Transverse colon (tissue), 4 donors: ENCODE results near the gene HSD11B2. TPM values are rescaled to one million over a fixed set of nuclear protein-coding genes. Genes with fewer than 3 reads are reported as not detected.

Source experiments
- DNase-seq: peaks from one replicate; pipeline ENCODE4 v3.0.0-alpha.2; 2019
- H3K27ac ChIP-seq, 4 donors: fragments of 200-600 bp; sonication (generic); 2 replicates each; pipeline ENCODE4 v1.5.1; 2016 to 2018; ENCODE audit warnings: inconsistent platforms in 4 of 4
- H3K27me3 ChIP-seq: fragments of 200-600 bp; sonication (generic); 2 replicates; pipeline ENCODE4 v1.5.1; 2017; ENCODE audit warnings: inconsistent platforms
- H3K36me3 ChIP-seq, 4 donors: fragments of 200-600 bp; sonication (generic); 2 replicates each; pipeline ENCODE4 v1.5.1; 2017 to 2019; ENCODE audit warnings: inconsistent platforms in 4 of 4
- H3K4me1 ChIP-seq, 4 donors: fragments of 200-600 bp; sonication (generic); 2 replicates each; pipeline ENCODE4 v1.5.1; 2017 to 2020; ENCODE audit warnings: inconsistent platforms in 4 of 4
- H3K4me3 ChIP-seq, 4 donors: fragments of 200-600 bp; sonication (generic); 1 replicate in 1 of 4; 2 replicates in 3 of 4; pipeline versions ENCODE4 v1.5.1 to v1.6.1; 2017 to 2019; ENCODE audit warnings: inconsistent platforms in 4 of 4
- H3K9me3 ChIP-seq, 2 donors: fragments of 200-600 bp; sonication (generic); 2 replicates each; pipeline ENCODE4 v1.5.1; 2017 to 2019; ENCODE audit warnings: inconsistent platforms in 2 of 2
- CTCF ChIP-seq, 5 experiments: fragments of 200-600 bp in 3 of 5; fragments of 450-650 bp in 2 of 5; sonication (generic) in 3 of 5; IDR thresholded peaks; 1 replicate in 2 of 5; 2 replicates in 3 of 5; pipeline ENCODE4 v1.5.1; 2016 to 2017; ENCODE audit warnings: antibody characterized with exemption in 5 of 5, inconsistent platforms in 3 of 5, mild to moderate bottlenecking in 2 of 5, moderate library complexity in 1 of 5
- EP300 ChIP-seq: sonication (generic); formaldehyde crosslinking; IDR thresholded peaks from one replicate; pipeline ENCODE4 v1.6.1; 2017; ENCODE audit warnings: antibody characterized with exemption, low read depth
- POLR2A ChIP-seq: fragments of 450-650 bp; IDR thresholded peaks from one replicate; pipeline ENCODE4 v1.6.1; 2016; ENCODE audit warnings: antibody characterized with exemption, mild to moderate bottlenecking, moderate library complexity
- POLR2AphosphoS5 ChIP-seq, 3 donors: sonication (generic); formaldehyde crosslinking; IDR thresholded peaks; one replicate each; pipeline ENCODE4 v1.6.1; 2016; ENCODE audit warnings: antibody characterized with exemption in 3 of 3
- WGBS, 2 donors: methylation state at CpG; one replicate each; pipeline ENCODE4 v1.1.5; 2018; ENCODE audit warnings: low coverage in 1 of 2; 5-methylcytosine and 5-hydroxymethylcytosine counted together
- in situ Hi-C, 4 donors: fragments of 200-750 bp; cut with MboI; loops; one replicate each; pipeline versions ENCODE4 v1.15.0 to v1.15.1; 2017; ENCODE audit warnings: low sequenced_read_pairs in 3 of 4, low pct_ligation_motif_present in 1 of 4, low pct_unique_long_range_greater_than_20kb in 1 of 4
- intact Hi-C: fragments of 100-400 bp; cut with DNase I; formaldehyde crosslinking; loops from one replicate; pipeline ENCODE4 v1.15.1; 2023; ENCODE audit warnings: low total_unique reads
- total RNA-seq, 4 donors: library from RNA; depleted of rRNA; stranded (reverse); fragments of >200 nt; gene quantifications; one replicate each; pipeline ENCODE4 v1.1.0, GENCODE V29; 2016

HSD11B2 gene
- total RNA-seq, 4 donors from 2014 or later: 667 to 1,081 (median 790) TPM

GRCh38 chr16:67390816-67391423, 40.0 kb upstream of the HSD11B2 start:
- no peak for TF ChIP-seq POLR2A
- TF ChIP-seq POLR2AphosphoS5 (IDR thresholded peaks at IDR 0.05): no peak
- TF ChIP-seq EP300: no peak

DNA sequence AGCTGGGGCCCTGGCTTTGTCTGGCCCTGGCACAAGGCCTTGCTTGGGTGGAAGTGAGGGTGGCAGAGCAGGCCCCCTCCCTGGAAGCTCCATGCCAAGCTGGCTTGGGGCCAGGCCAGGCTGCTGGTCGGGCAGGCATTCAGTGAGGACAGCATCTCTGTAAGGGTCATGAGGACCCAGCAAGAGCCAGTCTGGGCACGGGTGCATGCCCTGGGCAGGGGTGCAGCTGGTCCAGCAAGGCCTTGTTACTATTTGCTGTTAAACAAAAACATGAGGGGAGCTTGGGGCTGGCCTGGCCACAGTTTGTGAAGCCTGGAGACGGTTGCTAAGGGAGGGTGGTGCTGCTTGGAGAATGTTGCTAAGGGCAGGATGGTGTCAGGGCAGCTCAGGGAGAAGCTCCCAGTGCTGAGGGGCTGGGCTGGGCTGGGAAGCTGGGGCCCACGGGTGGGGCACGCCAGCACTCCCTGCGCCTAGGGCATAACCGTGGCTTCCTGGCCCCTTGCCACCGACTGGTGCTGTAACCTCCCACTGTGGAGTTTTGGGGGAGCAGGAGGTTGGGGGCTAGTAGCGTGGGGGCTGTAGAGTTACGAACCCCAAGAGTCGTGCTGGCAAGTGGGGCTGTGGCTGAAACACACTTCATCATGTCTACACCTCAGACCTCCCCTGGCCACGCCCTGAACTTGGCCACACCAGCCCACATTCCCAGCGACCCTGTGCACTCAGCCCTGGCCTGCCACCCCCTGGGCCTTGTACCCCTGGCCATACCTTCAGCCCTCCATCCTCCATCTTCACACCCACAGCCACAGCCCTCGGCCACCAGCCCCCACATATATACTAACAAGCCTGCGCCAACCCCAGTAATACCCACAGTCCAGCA, 39.3 kb upstream of the HSD11B2 start:
- in situ Hi-C loops (loop anchor here in 2 of 4 donors (25.0 kb wide), 2 partner anchors 104 to 429 kb away; partner anchors contain the start of genes CES3 (in 1 of the 2) and PLEKHG4 (in 1 of the 2)), intact Hi-C loops (no loop called here)
- no peak for TF ChIP-seq EP300
- TF ChIP-seq POLR2AphosphoS5 (IDR thresholded peaks at IDR 0.05): no peak
- TF ChIP-seq CTCF (IDR thresholded peaks at IDR 0.05): no peak
- no peak for TF ChIP-seq POLR2A
- Histone ChIP-seq H3K36me3 (no peaks in the 10 kb centered on the region), H3K4me3 (peak overlapping the region in 1 of 4 donors; percentile 31), H3K4me1 (peaks cover 28 to 55% (median 41%) of the 10 kb centered on the region in 4 donors), H3K27ac (peak overlapping the region in 2 of 4 donors; percentile 64 to 77), H3K9me3 (no peaks in the 10 kb centered on the region), H3K27me3 (no peaks in the 10 kb centered on the region)
- DNase-seq: no peak
- 49 to 58% methylated on average over 4 to 15 of the region's 15 CpGs for WGBS, 2 donors

More at GRCh38 chr16:67390816-67391423, 40.0 kb upstream of the HSD11B2 start:
- DNase-seq: no peak
- peaks cover 21 to 48% (median 34%) of the 10 kb centered on the region in 4 donors for H3K4me1 ChIP-seq
- H3K36me3 ChIP-seq: no peaks in the 10 kb centered on the region
- no peaks in the 10 kb centered on the region for H3K27me3 ChIP-seq
- in situ Hi-C loops: loop anchor here in 2 of 4 donors (25.0 kb wide), 2 partner anchors 104 to 429 kb away; partner anchors contain the start of genes CES3 (in 1 of the 2) and PLEKHG4 (in 1 of the 2)
- no peak overlapping the region for H3K4me3 ChIP-seq
- intact Hi-C loops: no loop called here
- H3K9me3 ChIP-seq: no peaks in the 10 kb centered on the region
- WGBS, 2 donors: 90% methylated on average over 11 of the region's 11 CpGs; no CpG with 5 or more reads in 1 of the 2 donors
- H3K27ac ChIP-seq: no peak overlapping the region

- peak overlapping the region in 3 of 4 donors; percentile 11 to 40 (median 31) for H3K4me3 ChIP-seq
- 70 to 80% methylated on average over 1 to 18 of the region's 18 CpGs for WGBS, 2 donors
- H3K9me3 ChIP-seq: no peaks in the 10 kb centered on the region
- no peak for DNase-seq
- H3K4me1 ChIP-seq: peaks cover 32 to 63% (median 46%) of the 10 kb centered on the region in 4 donors
- H3K27me3 ChIP-seq: no peaks in the 10 kb centered on the region
- TF ChIP-seq POLR2AphosphoS5 (IDR thresholded peaks at IDR 0.05) (no peak), CTCF (IDR thresholded peaks at IDR 0.05) (no peak)
- no peaks in the 10 kb centered on the region for H3K36me3 ChIP-seq
- H3K27ac ChIP-seq: peak overlapping the region; percentile 46 to 77 (median 68)
- intact Hi-C loops (no loop called here), in situ Hi-C loops (loop anchor here in 2 of 4 donors (25.0 kb wide), 2 partner anchors 105 to 430 kb away; partner anchors contain the start of genes CES3 (in 1 of the 2) and PLEKHG4 (in 1 of the 2))
These were observed 38.4 kb upstream of the HSD11B2 start for GRCh38 chr16:67392301-67393059.

- H3K4me1 ChIP-seq: peaks cover 32 to 64% (median 46%) of the 10 kb centered on the region in 4 donors
- H3K4me3 ChIP-seq: peak within 1 kb of the TSS in 3 of 4 donors; percentile 11 to 40 (median 31)
- peak; percentile 90 for DNase-seq
- 9% methylated on average over 41 of the region's 56 CpGs; no CpG with 5 or more reads in 1 of the 2 donors for WGBS, 2 donors
- H3K27me3 ChIP-seq: no peaks in the 10 kb centered on the region
- H3K9me3 ChIP-seq: no peaks in the 10 kb centered on the region
- intact Hi-C loops (no loop called here), in situ Hi-C loops (loop anchor here in 2 of 4 donors (25.0 kb wide), 2 partner anchors 106 to 431 kb away; partner anchors contain the start of genes CES3 (in 1 of the 2) and PLEKHG4 (in 1 of the 2))
- peak within 1 kb of the TSS; percentile 64 to 77 (median 74) for H3K27ac ChIP-seq
- no peaks in the 10 kb centered on the region for H3K36me3 ChIP-seq
- peak; percentile 36 for TF ChIP-seq EP300
- TF ChIP-seq CTCF (IDR thresholded peaks at IDR 0.05): peak; percentile 69 to 91 (median 80)
- peak; percentile 10 for TF ChIP-seq POLR2A
- TF ChIP-seq POLR2AphosphoS5 (IDR thresholded peaks at IDR 0.05): peak; percentile 47 to 72 (median 67)
These were observed 37.7 kb upstream of the HSD11B2 start, which contains the start of gene TPPP3 for GRCh38 chr16:67393111-67393787. Gene TPPP3, minus strand, starts transcription at chr16:67393498. Its CDS starts 2,387 bp downstream, at chr16:67391111.
